Ramos (cell line): Measurements from ENCODE around the gene C6orf62.
"Not testable (repeated sequence)": the region's sequence is repeated elsewhere in the genome, so short reads cannot be mapped to it uniquely, and the experiment has no call there.

Experiments
- in situ Hi-C: fragments of 300-500 bp; cut with MboI; formaldehyde crosslinking; loops from one replicate; pipeline ENCODE4 v1.14.3; 2022; ENCODE audit warnings: low sequenced_read_pairs; ENCODE audit not compliant: unreplicated experiment

Gene C6orf62

GRCh38 chr6:24719125-24719971, at the start of gene C6orf62:
Gene C6orf62, minus strand, starts transcription at chr6:24719154. Its CDS starts 486 bp downstream, at chr6:24718668.
- in situ Hi-C loops = no loop called here

GRCh38 chr6:24768361-24768760, 49.4 kb upstream of the C6orf62 start:
- in situ Hi-C loops = loop anchor here (10.0 kb wide), 1 partner anchor 184 kb away; no protein-coding TSS in a partner anchor

DNA sequence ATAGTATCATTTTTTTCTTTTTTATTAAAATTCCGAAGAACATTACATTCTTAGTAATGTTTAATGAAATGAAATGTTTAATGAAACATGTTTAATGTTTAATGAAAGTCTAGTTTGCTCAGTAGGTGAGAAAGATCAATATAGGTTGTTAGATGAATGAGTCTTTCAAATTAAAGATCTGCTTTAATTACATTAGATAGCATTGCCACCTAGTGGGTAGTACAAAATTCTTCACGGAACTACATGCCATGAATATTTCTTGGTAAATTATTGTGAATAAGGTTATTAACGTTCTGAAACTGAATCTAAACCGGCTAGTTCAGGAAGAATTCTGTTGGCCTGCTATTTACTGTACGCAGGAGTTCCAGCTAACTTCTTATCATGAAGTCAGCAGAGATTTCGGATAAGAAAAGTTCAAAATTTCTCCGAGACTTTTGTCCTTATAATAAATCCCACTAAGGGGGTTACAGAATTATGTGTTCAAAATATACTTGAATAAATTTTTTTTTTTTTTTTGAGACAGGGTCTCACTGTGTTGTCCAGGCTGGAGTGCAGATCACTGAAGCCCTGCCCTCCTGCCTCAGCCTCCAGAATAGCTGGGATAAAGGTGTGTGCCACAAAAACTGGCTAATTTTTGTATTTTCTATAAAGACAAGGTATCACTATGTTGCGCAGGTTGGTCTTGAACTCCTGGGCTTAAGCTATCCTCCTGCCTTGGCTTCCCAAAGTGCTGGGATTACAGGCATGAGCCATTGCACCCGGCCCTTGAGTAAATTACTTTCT, 47.9 kb upstream of the C6orf62 start:
- in situ Hi-C loops = loop anchor here (10.0 kb wide), 1 partner anchor 182 kb away; no protein-coding TSS in a partner anchor

DNA sequence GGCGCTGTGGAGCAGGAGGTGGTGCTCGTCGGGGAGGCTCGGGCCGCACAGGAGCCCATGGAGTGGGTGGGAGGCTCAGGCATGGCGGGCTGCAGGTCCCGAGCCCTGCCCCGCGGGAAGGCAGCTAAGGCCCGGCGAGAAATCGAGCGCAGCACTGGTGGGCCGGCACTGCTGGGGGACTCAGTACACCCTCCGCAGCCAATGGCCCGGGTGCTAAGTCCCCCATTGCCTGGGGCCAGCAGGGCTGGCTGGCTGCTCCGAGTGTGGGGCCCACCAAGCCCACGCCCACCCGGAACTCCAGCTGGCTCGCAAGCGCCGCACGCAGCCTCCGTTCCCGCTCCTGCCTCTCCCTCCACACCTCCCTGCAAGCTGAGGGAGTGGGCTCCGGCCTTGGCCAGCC, 47.0 kb upstream of the C6orf62 start:
- in situ Hi-C loops = loop anchor here (10.0 kb wide), 1 partner anchor 181 kb away; no protein-coding TSS in a partner anchor

GRCh38 chr6:24764833-24765828, 46.2 kb upstream of the C6orf62 start:
- in situ Hi-C loops = loop anchor here (10.0 kb wide), 1 partner anchor 180 kb away; no protein-coding TSS in a partner anchor

DNA sequence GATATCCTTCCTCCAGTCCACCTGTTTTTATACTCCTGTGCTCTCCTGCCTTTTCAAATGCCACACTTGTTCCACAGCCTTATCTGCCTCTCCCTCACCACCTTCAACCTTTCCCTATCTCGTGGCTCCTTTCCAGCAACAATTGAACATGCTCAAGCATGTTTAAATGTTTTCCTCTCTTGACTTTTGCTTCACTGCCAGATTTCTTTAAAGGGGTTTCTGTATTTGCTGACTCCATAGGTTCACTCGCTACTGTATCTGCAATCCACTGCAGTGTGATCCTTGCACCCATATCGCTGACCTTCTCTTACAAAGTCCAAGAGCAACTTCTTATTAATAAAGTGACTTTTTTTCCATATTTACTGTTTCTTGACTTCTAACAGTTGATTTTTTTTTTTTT, 44.6 kb upstream of the C6orf62 start:
- in situ Hi-C loops = loop anchor here (10.0 kb wide), 1 partner anchor 179 kb away; no protein-coding TSS in a partner anchor

- in situ Hi-C loops = loop anchor here (10.0 kb wide), 1 partner anchor 177 kb away; no protein-coding TSS in a partner anchor
Measured at GRCh38 chr6:24761851-24762250, 42.9 kb upstream of the C6orf62 start.

DNA sequence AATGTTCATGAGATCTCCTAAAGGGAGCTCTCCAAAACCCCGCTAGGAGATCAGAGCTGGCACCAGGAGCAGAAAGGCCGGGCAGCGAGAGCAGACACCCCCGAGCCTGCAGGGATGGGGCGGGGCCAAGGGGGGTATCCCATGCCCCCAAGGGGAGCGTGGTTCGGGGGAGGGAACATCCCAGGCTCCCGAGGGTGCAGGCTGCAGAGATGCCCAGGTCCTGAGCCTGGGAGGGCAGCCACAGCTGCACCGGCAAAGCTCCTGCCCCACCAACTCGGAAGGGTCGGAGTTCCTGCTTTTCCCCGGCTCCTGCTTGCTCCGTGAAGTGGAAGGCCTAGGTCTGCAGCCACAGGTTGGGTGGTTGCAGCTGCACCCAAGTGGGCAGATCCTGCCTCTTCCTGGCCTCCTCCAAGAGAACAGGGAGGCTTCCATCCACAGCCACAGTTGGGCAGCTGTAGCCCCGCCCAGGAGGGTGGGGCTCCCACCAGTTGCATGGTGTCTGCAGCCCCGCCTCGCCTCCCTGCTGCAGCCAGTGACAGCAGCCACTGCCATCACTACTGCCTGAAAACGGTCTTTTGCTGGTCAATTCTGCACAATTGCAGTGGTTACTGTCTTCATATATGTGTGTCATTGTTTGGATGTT, 42.4 kb upstream of the C6orf62 start:
- in situ Hi-C loops = loop anchor here (10.0 kb wide), 1 partner anchor 177 kb away; no protein-coding TSS in a partner anchor

- in situ Hi-C loops = loop anchor here (10.0 kb wide), 1 partner anchor 175 kb away; no protein-coding TSS in a partner anchor
Measured at GRCh38 chr6:24760210-24760609, 41.3 kb upstream of the C6orf62 start.

- in situ Hi-C loops = loop anchor here (10.0 kb wide), 1 partner anchor 175 kb away; no protein-coding TSS in a partner anchor
Measured at GRCh38 chr6:24759718-24760117, 40.8 kb upstream of the C6orf62 start.

DNA sequence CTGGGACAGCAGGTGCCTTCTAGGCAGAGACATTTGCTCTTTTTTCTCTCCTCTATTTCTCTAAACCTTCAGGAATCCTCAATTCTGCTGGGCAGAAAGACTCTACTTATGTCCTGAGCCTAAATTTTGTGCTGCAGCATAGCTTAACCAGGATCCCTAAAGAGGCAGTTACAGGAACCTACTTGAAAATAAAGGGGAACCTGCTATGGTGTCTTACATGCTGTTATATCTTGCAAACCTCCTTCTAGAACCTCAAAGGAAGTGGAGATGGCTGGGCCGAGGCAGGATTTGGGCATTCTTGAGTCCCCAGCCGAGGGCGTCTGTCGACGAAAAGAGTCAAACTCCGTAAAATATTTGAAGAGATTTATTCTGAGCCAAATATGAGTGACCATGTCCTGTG, 38.7 kb upstream of the C6orf62 start:
- in situ Hi-C loops = no loop called here

GRCh38 chr6:24755279-24755678, 36.3 kb upstream of the C6orf62 start:
- in situ Hi-C loops = no loop called here

- in situ Hi-C loops = not testable (repeated sequence)
Measured at GRCh38 chr6:24754378-24754777, 35.4 kb upstream of the C6orf62 start.

DNA sequence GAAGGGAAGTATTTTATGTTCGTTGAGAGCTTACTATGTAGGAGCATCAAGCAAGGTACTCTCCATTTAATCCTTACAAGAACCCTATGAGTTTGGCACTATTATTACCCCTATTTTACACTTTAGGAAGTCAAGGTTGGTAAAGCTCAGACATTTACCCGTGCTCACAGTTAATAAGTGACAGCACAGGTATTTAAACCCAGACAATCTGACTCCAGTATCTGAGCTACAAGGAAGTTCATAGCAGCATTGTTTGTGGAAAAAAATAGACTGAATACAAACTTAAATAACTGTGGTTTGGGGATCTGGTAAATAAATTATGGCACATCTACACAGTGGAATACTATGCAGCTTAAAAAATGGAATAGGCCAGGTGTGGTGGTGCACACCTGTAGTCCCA, 34.6 kb upstream of the C6orf62 start:
- in situ Hi-C loops = no loop called here

DNA sequence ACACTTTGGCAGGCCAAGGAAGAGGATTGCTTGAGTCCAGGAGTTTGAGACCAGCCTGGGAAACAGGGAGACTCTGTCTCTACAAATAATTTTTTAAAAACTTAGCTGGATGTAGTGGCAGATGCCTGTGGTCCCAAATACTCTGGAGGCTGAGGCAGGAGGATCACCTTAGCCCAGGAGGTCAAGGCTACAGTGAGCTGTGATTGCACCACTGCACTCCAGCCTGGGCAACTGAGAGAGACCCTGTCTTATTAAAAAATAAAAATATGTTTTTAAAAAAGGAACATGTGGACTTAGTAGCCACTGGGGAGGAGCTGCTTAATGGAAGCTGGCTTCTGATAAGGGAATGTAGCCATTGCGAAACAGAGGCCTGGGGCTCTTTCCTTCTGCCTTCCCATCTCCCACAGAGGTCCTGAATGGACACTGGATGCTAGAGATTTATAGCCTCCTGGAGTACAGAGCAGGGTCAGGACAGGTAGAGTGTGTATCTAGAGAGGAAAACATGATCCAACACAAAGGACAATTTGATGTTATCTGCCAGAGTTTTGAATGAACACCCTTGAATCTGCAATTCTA, 34.1 kb upstream of the C6orf62 start:
- in situ Hi-C loops = no loop called here

- in situ Hi-C loops = no loop called here
Measured at GRCh38 chr6:24752503-24752902, 33.5 kb upstream of the C6orf62 start.

GRCh38 chr6:24750878-24751277, 31.9 kb upstream of the C6orf62 start:
- in situ Hi-C loops = not testable (repeated sequence)

GRCh38 chr6:24749297-24749696, 30.3 kb upstream of the C6orf62 start:
- in situ Hi-C loops = no loop called here

GRCh38 chr6:24744911-24745310, 26.0 kb upstream of the C6orf62 start:
- in situ Hi-C loops = no loop called here
